ENCODE measurements around the gene ATP11C. TPM values are rescaled to one million over a fixed set of nuclear protein-coding genes. Genes with fewer than 3 reads are reported as not detected.

Gene ATP11C
- total and polyA plus RNA-seq, 10 of the 15 experiments (the other 5 are each of a cell fraction or from before 2014, with no cell fraction given), result 16.2 to 44.0 (median 24.8) TPM

DNA sequence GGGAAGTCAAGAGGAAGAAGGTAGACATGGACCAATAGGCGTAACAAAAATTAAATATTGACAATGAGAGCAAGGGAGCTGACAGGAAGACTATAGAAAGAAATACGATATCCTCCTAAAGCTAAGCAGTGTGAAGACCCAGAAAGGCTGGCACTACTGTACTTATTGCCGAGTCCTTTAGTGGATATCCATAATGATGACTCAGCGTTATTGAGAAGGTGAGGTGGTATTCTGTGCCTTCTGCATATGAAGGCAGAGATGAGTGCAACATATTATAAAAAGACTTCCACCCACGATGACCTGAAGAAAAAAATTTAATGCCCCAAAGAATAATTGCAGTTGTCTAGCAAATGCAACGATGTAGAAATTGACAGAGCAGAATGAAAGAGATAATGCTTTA is 211.9 kb downstream of the ATP11C start:
- H3K4me1 ChIP-seq (ENCODE audit: control insufficient read depth, insufficient read depth, low read length), result no peaks in the 10 kb centered on the region
- ChIA-PET CTCF (no interaction called here), SMC1A (ENCODE audit: uncharacterized antibody, unreplicated experiment) (interaction anchor here (1.0 kb wide), 1 partner anchor 28 kb away, joined by 3 read pairs; no protein-coding TSS in a partner anchor), POLR2A (no interaction called here), RAD21 (ENCODE audit: unreplicated experiment) (no interaction called here)
- H3K79me2 ChIP-seq (ENCODE audit: control insufficient read depth, insufficient read depth, low read length), result no peaks in the 10 kb centered on the region
- H3K9ac ChIP-seq (ENCODE audit: control insufficient read depth, insufficient read depth, low read length), result no peak overlapping the region
- H3K27ac ChIP-seq (ENCODE audit: control insufficient read depth, insufficient read depth), result no peak overlapping the region
- H3K9me3 ChIP-seq (replicated peaks; ENCODE audit: control insufficient read depth, insufficient read depth, low read length), result no peaks in the 10 kb centered on the region
- no peak for FAIRE-seq
- intact Hi-C loops (cut with micrococcal nuclease; ENCODE audit: unreplicated experiment) (no loop called here), in situ Hi-C loops (cut with MboI) (no loop called here)
- no peaks in the 10 kb centered on the region for H4K20me1 ChIP-seq (ENCODE audit: control insufficient read depth, insufficient read depth)
- H2AFZ ChIP-seq (ENCODE audit: control insufficient read depth, low read depth, low read length), result no peak overlapping the region
- no peak overlapping the region for H3K4me3 ChIP-seq
- no peak overlapping the region for H3K4me2 ChIP-seq (ENCODE audit: control insufficient read depth, insufficient read depth)
- no peak for DNase-seq (ENCODE audit: low read depth, low spot score)
- no TSS peak for BruUV-seq (replicated peaks)
- H3K36me3 ChIP-seq (ENCODE audit: control insufficient read depth in 2 of 2, insufficient read depth in 2 of 2, low read length in 1 of 2), result no peaks in the 10 kb centered on the region
- no peaks in the 10 kb centered on the region for H3K27me3 ChIP-seq (replicated peaks in 1 of 2; ENCODE audit: control insufficient read depth in 2 of 2, insufficient read depth in 2 of 2, low read length in 1 of 2)
- WGBS (ENCODE audit: insufficient coverage, insufficient replicate concordance, low lambda C conversion rate, missing lambda C conversion rate), result 52% methylated on average over 6 of the region's 6 CpGs
- no peak for ATAC-seq
- TF ChIP-seq TCF12 (IDR thresholded peaks at IDR 0.05; ENCODE audit: low read depth, low read length), result no peak
- TF ChIP-seq, protein P1, sequence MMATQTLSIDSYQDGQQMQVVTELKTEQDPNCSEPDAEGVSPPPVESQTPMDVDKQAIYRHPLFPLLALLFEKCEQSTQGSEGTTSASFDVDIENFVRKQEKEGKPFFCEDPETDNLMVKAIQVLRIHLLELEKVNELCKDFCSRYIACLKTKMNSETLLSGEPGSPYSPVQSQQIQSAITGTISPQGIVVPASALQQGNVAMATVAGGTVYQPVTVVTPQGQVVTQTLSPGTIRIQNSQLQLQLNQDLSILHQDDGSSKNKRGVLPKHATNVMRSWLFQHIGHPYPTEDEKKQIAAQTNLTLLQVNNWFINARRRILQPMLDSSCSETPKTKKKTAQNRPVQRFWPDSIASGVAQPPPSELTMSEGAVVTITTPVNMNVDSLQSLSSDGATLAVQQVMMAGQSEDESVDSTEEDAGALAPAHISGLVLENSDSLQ (IDR thresholded peaks at IDR 0.05), result no peak
- TF ChIP-seq, protein P2, sequence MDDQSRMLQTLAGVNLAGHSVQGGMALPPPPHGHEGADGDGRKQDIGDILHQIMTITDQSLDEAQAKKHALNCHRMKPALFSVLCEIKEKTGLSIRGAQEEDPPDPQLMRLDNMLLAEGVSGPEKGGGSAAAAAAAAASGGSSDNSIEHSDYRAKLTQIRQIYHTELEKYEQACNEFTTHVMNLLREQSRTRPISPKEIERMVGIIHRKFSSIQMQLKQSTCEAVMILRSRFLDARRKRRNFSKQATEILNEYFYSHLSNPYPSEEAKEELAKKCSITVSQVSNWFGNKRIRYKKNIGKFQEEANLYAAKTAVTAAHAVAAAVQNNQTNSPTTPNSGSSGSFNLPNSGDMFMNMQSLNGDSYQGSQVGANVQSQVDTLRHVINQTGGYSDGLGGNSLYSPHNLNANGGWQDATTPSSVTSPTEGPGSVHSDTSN (IDR thresholded peaks at IDR 0.05; ENCODE audit: insufficient replicate concordance, low read depth, low read length), result no peak
- TF ChIP-seq, protein P3, sequence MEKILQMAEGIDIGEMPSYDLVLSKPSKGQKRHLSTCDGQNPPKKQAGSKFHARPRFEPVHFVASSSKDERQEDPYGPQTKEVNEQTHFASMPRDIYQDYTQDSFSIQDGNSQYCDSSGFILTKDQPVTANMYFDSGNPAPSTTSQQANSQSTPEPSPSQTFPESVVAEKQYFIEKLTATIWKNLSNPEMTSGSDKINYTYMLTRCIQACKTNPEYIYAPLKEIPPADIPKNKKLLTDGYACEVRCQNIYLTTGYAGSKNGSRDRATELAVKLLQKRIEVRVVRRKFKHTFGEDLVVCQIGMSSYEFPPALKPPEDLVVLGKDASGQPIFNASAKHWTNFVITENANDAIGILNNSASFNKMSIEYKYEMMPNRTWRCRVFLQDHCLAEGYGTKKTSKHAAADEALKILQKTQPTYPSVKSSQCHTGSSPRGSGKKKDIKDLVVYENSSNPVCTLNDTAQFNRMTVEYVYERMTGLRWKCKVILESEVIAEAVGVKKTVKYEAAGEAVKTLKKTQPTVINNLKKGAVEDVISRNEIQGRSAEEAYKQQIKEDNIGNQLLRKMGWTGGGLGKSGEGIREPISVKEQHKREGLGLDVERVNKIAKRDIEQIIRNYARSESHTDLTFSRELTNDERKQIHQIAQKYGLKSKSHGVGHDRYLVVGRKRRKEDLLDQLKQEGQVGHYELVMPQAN (conservative IDR thresholded peaks at IDR 0.05), result no peak
- TF ChIP-seq ASH2L (IDR thresholded peaks at IDR 0.05; ENCODE audit: borderline replicate concordance, low read depth), result no peak
- no peak for TF ChIP-seq MYB (IDR thresholded peaks at IDR 0.05; ENCODE audit: borderline replicate concordance, low read depth, low read length)
- TF ChIP-seq SUZ12 (IDR thresholded peaks at IDR 0.05; ENCODE audit: unreplicated experiment), result no peak
- no peak for TF ChIP-seq WRNIP1 (IDR thresholded peaks at IDR 0.05; ENCODE audit: borderline replicate concordance, low read depth, low read length)
- TF ChIP-seq, protein P4, sequence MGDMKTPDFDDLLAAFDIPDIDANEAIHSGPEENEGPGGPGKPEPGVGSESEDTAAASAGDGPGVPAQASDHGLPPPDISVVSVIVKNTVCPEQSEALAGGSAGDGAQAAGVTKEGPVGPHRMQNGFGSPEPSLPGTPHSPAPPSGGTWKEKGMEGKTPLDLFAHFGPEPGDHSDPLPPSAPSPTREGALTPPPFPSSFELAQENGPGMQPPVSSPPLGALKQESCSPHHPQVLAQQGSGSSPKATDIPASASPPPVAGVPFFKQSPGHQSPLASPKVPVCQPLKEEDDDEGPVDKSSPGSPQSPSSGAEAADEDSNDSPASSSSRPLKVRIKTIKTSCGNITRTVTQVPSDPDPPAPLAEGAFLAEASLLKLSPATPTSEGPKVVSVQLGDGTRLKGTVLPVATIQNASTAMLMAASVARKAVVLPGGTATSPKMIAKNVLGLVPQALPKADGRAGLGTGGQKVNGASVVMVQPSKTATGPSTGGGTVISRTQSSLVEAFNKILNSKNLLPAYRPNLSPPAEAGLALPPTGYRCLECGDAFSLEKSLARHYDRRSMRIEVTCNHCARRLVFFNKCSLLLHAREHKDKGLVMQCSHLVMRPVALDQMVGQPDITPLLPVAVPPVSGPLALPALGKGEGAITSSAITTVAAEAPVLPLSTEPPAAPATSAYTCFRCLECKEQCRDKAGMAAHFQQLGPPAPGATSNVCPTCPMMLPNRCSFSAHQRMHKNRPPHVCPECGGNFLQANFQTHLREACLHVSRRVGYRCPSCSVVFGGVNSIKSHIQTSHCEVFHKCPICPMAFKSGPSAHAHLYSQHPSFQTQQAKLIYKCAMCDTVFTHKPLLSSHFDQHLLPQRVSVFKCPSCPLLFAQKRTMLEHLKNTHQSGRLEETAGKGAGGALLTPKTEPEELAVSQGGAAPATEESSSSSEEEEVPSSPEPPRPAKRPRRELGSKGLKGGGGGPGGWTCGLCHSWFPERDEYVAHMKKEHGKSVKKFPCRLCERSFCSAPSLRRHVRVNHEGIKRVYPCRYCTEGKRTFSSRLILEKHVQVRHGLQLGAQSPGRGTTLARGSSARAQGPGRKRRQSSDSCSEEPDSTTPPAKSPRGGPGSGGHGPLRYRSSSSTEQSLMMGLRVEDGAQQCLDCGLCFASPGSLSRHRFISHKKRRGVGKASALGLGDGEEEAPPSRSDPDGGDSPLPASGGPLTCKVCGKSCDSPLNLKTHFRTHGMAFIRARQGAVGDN (IDR thresholded peaks at IDR 0.05), result no peak
- no peak for TF ChIP-seq GABPA (IDR thresholded peaks at IDR 0.05; ENCODE audit: low read depth)
- TF ChIP-seq, protein P5, sequence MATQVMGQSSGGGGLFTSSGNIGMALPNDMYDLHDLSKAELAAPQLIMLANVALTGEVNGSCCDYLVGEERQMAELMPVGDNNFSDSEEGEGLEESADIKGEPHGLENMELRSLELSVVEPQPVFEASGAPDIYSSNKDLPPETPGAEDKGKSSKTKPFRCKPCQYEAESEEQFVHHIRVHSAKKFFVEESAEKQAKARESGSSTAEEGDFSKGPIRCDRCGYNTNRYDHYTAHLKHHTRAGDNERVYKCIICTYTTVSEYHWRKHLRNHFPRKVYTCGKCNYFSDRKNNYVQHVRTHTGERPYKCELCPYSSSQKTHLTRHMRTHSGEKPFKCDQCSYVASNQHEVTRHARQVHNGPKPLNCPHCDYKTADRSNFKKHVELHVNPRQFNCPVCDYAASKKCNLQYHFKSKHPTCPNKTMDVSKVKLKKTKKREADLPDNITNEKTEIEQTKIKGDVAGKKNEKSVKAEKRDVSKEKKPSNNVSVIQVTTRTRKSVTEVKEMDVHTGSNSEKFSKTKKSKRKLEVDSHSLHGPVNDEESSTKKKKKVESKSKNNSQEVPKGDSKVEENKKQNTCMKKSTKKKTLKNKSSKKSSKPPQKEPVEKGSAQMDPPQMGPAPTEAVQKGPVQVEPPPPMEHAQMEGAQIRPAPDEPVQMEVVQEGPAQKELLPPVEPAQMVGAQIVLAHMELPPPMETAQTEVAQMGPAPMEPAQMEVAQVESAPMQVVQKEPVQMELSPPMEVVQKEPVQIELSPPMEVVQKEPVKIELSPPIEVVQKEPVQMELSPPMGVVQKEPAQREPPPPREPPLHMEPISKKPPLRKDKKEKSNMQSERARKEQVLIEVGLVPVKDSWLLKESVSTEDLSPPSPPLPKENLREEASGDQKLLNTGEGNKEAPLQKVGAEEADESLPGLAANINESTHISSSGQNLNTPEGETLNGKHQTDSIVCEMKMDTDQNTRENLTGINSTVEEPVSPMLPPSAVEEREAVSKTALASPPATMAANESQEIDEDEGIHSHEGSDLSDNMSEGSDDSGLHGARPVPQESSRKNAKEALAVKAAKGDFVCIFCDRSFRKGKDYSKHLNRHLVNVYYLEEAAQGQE (IDR thresholded peaks at IDR 0.05; ENCODE audit: low read depth, low read length), result no peak
- no peak for TF ChIP-seq ZZZ3 (IDR thresholded peaks at IDR 0.05; ENCODE audit: control insufficient read depth, insufficient read length, low read depth)
